ENCODE results near the gene C12orf60. TPM values are rescaled to one million over a fixed set of nuclear protein-coding genes. Genes with fewer than 3 reads are reported as not detected.

Gene C12orf60
- total RNA-seq, 2 donors from 2014 or later = 0.27 TPM; not detected in 1

Other genes with a start within 250 kb of the C12orf60 start
- 1 to 10 TPM; 1.8 to 5.1 TPM for gene PLBD1, start 235.8 kb upstream of the C12orf60 start, total RNA-seq
- gene GUCY2C, start 107.1 kb upstream of the C12orf60 start, total RNA-seq = not detected
- gene WBP11, start 192 bp upstream of the C12orf60 start, total RNA-seq = 100 to 1,000 TPM; 124 to 129 TPM
- not detected for gene SMCO3, start 10.5 kb downstream of the C12orf60 start, total RNA-seq
- under 1 TPM in 1 of 2 donors, not detected in 1; 0.05 TPM for gene ART4, start 39.9 kb downstream of the C12orf60 start, total RNA-seq
- 1 to 10 TPM in 1 of 2 donors, not detected in 1; 1.7 TPM for gene MGP, start 82.2 kb downstream of the C12orf60 start, total RNA-seq
- gene ERP27, start 134.9 kb downstream of the C12orf60 start, total RNA-seq = 10 to 100 TPM in 1 of 2 donors, 1 to 10 TPM in 1; 9.9 to 14.9 TPM
- gene ARHGDIB, start 157.9 kb downstream of the C12orf60 start, total RNA-seq = 100 to 1,000 TPM; 895 to 936 TPM
- not detected for gene PDE6H, start 169.4 kb downstream of the C12orf60 start, total RNA-seq